Spleen (tissue), 11 donors: Measurements from ENCODE around the gene ATP11C. TPM values are rescaled to one million over a fixed set of nuclear protein-coding genes. Genes with fewer than 3 reads are reported as not detected.
"Not testable (repeated sequence)": the region's sequence is repeated elsewhere in the genome, so short reads cannot be mapped to it uniquely, and the experiment has no call there.

Experiments used
- DNase-seq: peaks from one replicate; pipeline ENCODE4 v3.0.0-alpha.2; 2020
- H3K27ac ChIP-seq, 8 donors: fragments of 200-600 bp; sonication (generic) in 7 of 8; 1 replicate in 4 of 8; 2 replicates in 4 of 8; pipeline versions ENCODE4 v1.5.0 to v1.8.0; 2016 to 2021; ENCODE audit warnings: inconsistent platforms in 4 of 8, mild to moderate bottlenecking in 4 of 8, moderate library complexity in 1 of 8
- H3K27me3 ChIP-seq, 7 donors: fragments of 200-600 bp; sonication (generic) in 6 of 7; replicated peaks in 1 of 7; 1 replicate in 4 of 7; 2 replicates in 3 of 7; pipeline versions ENCODE4 v1.5.0 to v1.8.0; 2016 to 2021; ENCODE audit warnings: inconsistent platforms in 3 of 7, mild to moderate bottlenecking in 1 of 7
- H3K36me3 ChIP-seq, 6 donors: fragments of 200-600 bp; sonication (generic) in 5 of 6; 1 replicate in 4 of 6; 2 replicates in 2 of 6; pipeline versions ENCODE4 v1.5.0 to v1.8.0; 2016 to 2021; ENCODE audit warnings: inconsistent platforms in 2 of 6
- H3K4me1 ChIP-seq, 6 donors: fragments of 200-600 bp; sonication (generic) in 5 of 6; 1 replicate in 3 of 6; 2 replicates in 3 of 6; pipeline versions ENCODE4 v1.5.0 to v1.8.0; 2016 to 2021; ENCODE audit warnings: inconsistent platforms in 3 of 6
- H3K4me3 ChIP-seq, 8 donors: fragments of 200-600 bp; sonication (generic) in 7 of 8; 1 replicate in 4 of 8; 2 replicates in 4 of 8; pipeline versions ENCODE4 v1.5.0 to v1.8.0; 2016 to 2021; ENCODE audit warnings: inconsistent platforms in 4 of 8, mild to moderate bottlenecking in 4 of 8, moderate library complexity in 2 of 8
- H3K9me3 ChIP-seq, 8 donors: fragments of 200-600 bp; sonication (generic) in 7 of 8; 1 replicate in 4 of 8; 2 replicates in 4 of 8; pipeline versions ENCODE4 v1.5.0 to v1.8.0; 2016 to 2021; ENCODE audit warnings: inconsistent platforms in 4 of 8
- CTCF ChIP-seq, 11 experiments: fragments of 200-600 bp in 7 of 11; fragments of 450-650 bp in 4 of 11; sonication (generic) in 4 of 11; IDR thresholded peaks in 8 of 11; conservative IDR thresholded peaks in 3 of 11; 1 replicate in 7 of 11; 2 replicates in 4 of 11; pipeline versions ENCODE4 v1.4.0 to v1.8.0; 2016 to 2021; ENCODE audit warnings: antibody characterized with exemption in 11 of 11, inconsistent platforms in 4 of 11, mild to moderate bottlenecking in 1 of 11
- POLR2A ChIP-seq, 3 donors: fragments of 450-650 bp; IDR thresholded peaks; one replicate each; pipeline ENCODE4 v1.5.1; 2017; ENCODE audit warnings: antibody characterized with exemption in 3 of 3, mild to moderate bottlenecking in 1 of 3
- POLR2AphosphoS5 ChIP-seq, 3 donors: sonication (generic); formaldehyde crosslinking; IDR thresholded peaks; one replicate each; pipeline ENCODE4 v1.5.1; 2017; ENCODE audit warnings: antibody characterized with exemption in 3 of 3
- WGBS, 5 donors: extraction: QIAGEN DNeasy Blood & Tissue Kit in 3 of 5; methylation state at CpG; one replicate each; pipeline versions ENCODE4 v1.1.5 to v1.1.7; 2013 to 2018; 5-methylcytosine and 5-hydroxymethylcytosine counted together
- intact Hi-C: fragments of 100-400 bp; cut with DNase I; formaldehyde crosslinking; loops from one replicate; pipeline ENCODE4 v1.15.0; 2023; ENCODE audit warnings: low total_unique reads
- polyA plus RNA-seq, 3 donors: library from polyadenylated mRNA; stranded (reverse); fragments of 200-250 nt; gene quantifications; one replicate each; pipeline ENCODE4 v1.2.1, GENCODE V29; 2013
- total RNA-seq, 7 donors: library from RNA; depleted of rRNA in 3 of 7; stranded (reverse); fragments of >200 nt in 3 of 7; fragmentation: NEBNext Ultra II Directional in 4 of 7; extraction: Animal tissue kit (Norgen Biotek cat#: 25700) in 4 of 7; gene quantifications; one replicate each; pipeline versions ENCODE4 v1.1.0 to v1.2.1, GENCODE V29; 2016 to 2021
- donor health status: healthy with polysubstance abuse.
- donor health status: DM: no; HTN: no; CAD: no; lungs with moderate emphysema.
- donor health status: DM: no; HTN: no; CAD: no.
- donor health status: Bipolar disorder and iron deficiency.
- donor health status: healthy.
- donor health status: DM: no; HTN: no; CAD: no.
- donor health status: DM: yes; HTN: yes; CAD: no.

The ATP11C gene
- total and polyA plus RNA-seq, 10 donors = 6.0 to 52.2 (median 28.8) TPM

GRCh38 chrX:139972113-139972512 lies 39.3 kb upstream of the ATP11C start:
- no peak for TF ChIP-seq POLR2AphosphoS5 (IDR thresholded peaks at IDR 0.05)
- intact Hi-C loops = no loop called here
- Histone ChIP-seq H3K27ac (no peak overlapping the region), H3K9me3 (peaks cover 0 to 8% (median 0%) of the 10 kb centered on the region in 8 donors), H3K27me3 (peaks cover 0 to 20% (median 0%) of the 10 kb centered on the region in 7 donors), H3K4me1 (no peaks in the 10 kb centered on the region), H3K36me3 (no peaks in the 10 kb centered on the region), H3K4me3 (no peak overlapping the region)
- no peak for DNase-seq
- 70 to 82% (median 71%) methylated on average over 5 of the region's 5 CpGs for WGBS, 5 donors

GRCh38 chrX:139971394-139971749 lies 38.5 kb upstream of the ATP11C start:
- Histone ChIP-seq H3K4me3 (no peak overlapping the region), H3K4me1 (no peaks in the 10 kb centered on the region), H3K36me3 (no peaks in the 10 kb centered on the region), H3K27ac (no peak overlapping the region), H3K9me3 (peaks cover 0 to under 1% (median 0%) of the 10 kb centered on the region in 8 donors), H3K27me3 (peaks cover 0 to 16% (median 0%) of the 10 kb centered on the region in 7 donors)
- no peak for TF ChIP-seq CTCF (IDR thresholded peaks at IDR 0.05 in 8 of 11, conservative IDR thresholded peaks at IDR 0.05 in 3 of 11)
- no peak for TF ChIP-seq POLR2AphosphoS5 (IDR thresholded peaks at IDR 0.05)
- no peak for TF ChIP-seq POLR2A (IDR thresholded peaks at IDR 0.05)
- 42 to 62% (median 51%) methylated on average over 4 to 10 of the region's 10 CpGs for WGBS, 5 donors
- intact Hi-C loops = no loop called here
- no peak for DNase-seq

GRCh38 chrX:139969286-139969685 lies 36.4 kb upstream of the ATP11C start:
- no peak for DNase-seq
- no peak overlapping the region for H3K27ac ChIP-seq
- H3K9me3 ChIP-seq = peaks cover 0 to 5% (median 0%) of the 10 kb centered on the region in 8 donors
- peaks cover 0 to 16% (median 0%) of the 10 kb centered on the region in 7 donors for H3K27me3 ChIP-seq
- no peaks in the 10 kb centered on the region for H3K4me1 ChIP-seq
- 73 to 90% (median 78%) methylated on average over 2 of the region's 2 CpGs for WGBS, 5 donors
- intact Hi-C loops = no loop called here
- no peak overlapping the region for H3K4me3 ChIP-seq
- TF ChIP-seq CTCF (IDR thresholded peaks at IDR 0.05 in 8 of 11, conservative IDR thresholded peaks at IDR 0.05 in 3 of 11) (no peak), POLR2A (IDR thresholded peaks at IDR 0.05) (no peak), POLR2AphosphoS5 (IDR thresholded peaks at IDR 0.05) (no peak)
- no peaks in the 10 kb centered on the region for H3K36me3 ChIP-seq

GRCh38 chrX:139967750-139968149 lies 34.9 kb upstream of the ATP11C start:
- DNase-seq = no peak
- Histone ChIP-seq H3K4me1 (no peaks in the 10 kb centered on the region), H3K36me3 (no peaks in the 10 kb centered on the region), H3K4me3 (no peak overlapping the region), H3K27ac (no peak overlapping the region), H3K27me3 (peaks cover 0 to 16% (median 0%) of the 10 kb centered on the region in 7 donors), H3K9me3 (peaks cover 0 to 12% (median 0%) of the 10 kb centered on the region in 8 donors)
- intact Hi-C loops = no loop called here
- WGBS, 5 donors = 65 to 89% (median 86%) methylated on average over 3 of the region's 3 CpGs
- TF ChIP-seq POLR2A (IDR thresholded peaks at IDR 0.05) = no peak
- TF ChIP-seq CTCF (IDR thresholded peaks at IDR 0.05 in 8 of 11, conservative IDR thresholded peaks at IDR 0.05 in 3 of 11) = no peak
- no peak for TF ChIP-seq POLR2AphosphoS5 (IDR thresholded peaks at IDR 0.05)

- WGBS, 5 donors = 50 to 82% (median 67%) methylated on average over 4 of the region's 4 CpGs
- Histone ChIP-seq H3K4me1 (no peaks in the 10 kb centered on the region), H3K27ac (no peak overlapping the region), H3K36me3 (no peaks in the 10 kb centered on the region), H3K9me3 (peaks cover 0 to 12% (median 0%) of the 10 kb centered on the region in 8 donors), H3K27me3 (peaks cover 0 to 16% (median 0%) of the 10 kb centered on the region in 7 donors), H3K4me3 (no peak overlapping the region)
- intact Hi-C loops = no loop called here
- TF ChIP-seq POLR2A (IDR thresholded peaks at IDR 0.05) (no peak), POLR2AphosphoS5 (IDR thresholded peaks at IDR 0.05) (no peak), CTCF (IDR thresholded peaks at IDR 0.05 in 8 of 11, conservative IDR thresholded peaks at IDR 0.05 in 3 of 11) (no peak)
- DNase-seq = no peak
Measured at GRCh38 chrX:139967300-139967699, 34.4 kb upstream of the ATP11C start.

- H3K9me3 ChIP-seq = peaks cover 0 to 12% (median 0%) of the 10 kb centered on the region in 8 donors
- intact Hi-C loops, H3K4me1 ChIP-seq, H3K36me3 ChIP-seq, H3K27ac ChIP-seq, DNase-seq, H3K4me3 ChIP-seq, H3K27me3 ChIP-seq: not testable (repeated sequence)
- 56 to 82% (median 70%) methylated on average over 3 of the region's 3 CpGs for WGBS, 5 donors
Measured at GRCh38 chrX:139966159-139966558, 33.3 kb upstream of the ATP11C start.
